Liver (tissue), 9 donors: ENCODE results near the gene LRRC36. TPM values are rescaled to one million over a fixed set of nuclear protein-coding genes. Genes with fewer than 3 reads are reported as not detected.
A peak's percentile ranks its signal among the peaks of the same experiment; 100 is the strongest.
"Not testable (repeated sequence)": the region's sequence is repeated elsewhere in the genome, so short reads cannot be mapped to it uniquely, and the experiment has no call there.

Experiments
- DNase-seq: peaks from one replicate; pipeline ENCODE4 v3.0.0-alpha.2; 2017; ENCODE audit warnings: low spot score
- H3K27ac ChIP-seq, 2 donors: one replicate each; pipeline ENCODE4 v1.7.0; 2013; ENCODE audit warnings: inconsistent platforms in 2 of 2, low read length in 2 of 2, control low read depth in 1 of 2, low read depth in 1 of 2, mild to moderate bottlenecking in 1 of 2
- H3K27me3 ChIP-seq, 4 donors: one replicate each; pipeline versions ENCODE4 v1.6.1 to v1.7.0; 2013; ENCODE audit warnings: low read length in 3 of 4, inconsistent platforms in 1 of 4, mild to moderate bottlenecking in 1 of 4, moderate library complexity in 1 of 4; ENCODE audit not compliant: control insufficient read depth in 4 of 4, insufficient read depth in 4 of 4
- H3K36me3 ChIP-seq, 4 donors: one replicate each; pipeline versions ENCODE4 v1.6.1 to v1.7.0; 2013; ENCODE audit warnings: low read length in 3 of 4, mild to moderate bottlenecking in 3 of 4, low read depth in 1 of 4, moderate library complexity in 1 of 4; ENCODE audit not compliant: control insufficient read depth in 4 of 4, insufficient read depth in 3 of 4
- H3K4me1 ChIP-seq, 4 donors: one replicate each; pipeline versions ENCODE4 v1.6.1 to v1.7.0; 2013; ENCODE audit warnings: low read length in 3 of 4, mild to moderate bottlenecking in 3 of 4, moderate library complexity in 1 of 4; ENCODE audit not compliant: control insufficient read depth in 4 of 4, insufficient read depth in 4 of 4
- H3K4me3 ChIP-seq, 3 donors: one replicate each; pipeline versions ENCODE4 v1.6.1 to v1.7.0; 2013; ENCODE audit warnings: low read length in 3 of 3, control low read depth in 1 of 3, low read depth in 1 of 3, mild to moderate bottlenecking in 1 of 3
- H3K9ac ChIP-seq, 2 donors: one replicate each; pipeline ENCODE4 v1.7.0; 2013; ENCODE audit warnings: low read length in 2 of 2, mild to moderate bottlenecking in 2 of 2, moderate library complexity in 2 of 2, control low read depth in 1 of 2, low read depth in 1 of 2
- H3K9me3 ChIP-seq, 4 donors: one replicate each; pipeline versions ENCODE4 v1.6.1 to v1.7.0; 2013; ENCODE audit warnings: low read length in 3 of 4; ENCODE audit not compliant: control insufficient read depth in 4 of 4
- ATF3 ChIP-seq: IDR thresholded peaks from 2 replicates; pipeline ENCODE4 v1.6.1; 2016; ENCODE audit warnings: antibody characterized with exemption
- CTCF ChIP-seq: fragments of 150-350 bp; IDR thresholded peaks from 2 replicates; pipeline ENCODE4 v1.5.1; 2017; ENCODE audit warnings: improper control_type of control experiment, low read depth, low read length; ENCODE audit not compliant: missing input control
- EGR1 ChIP-seq, 2 donors: IDR thresholded peaks; 2 replicates each; pipeline ENCODE4 v1.6.1; 2016 to 2018; ENCODE audit warnings: antibody characterized with exemption in 2 of 2, low read depth in 2 of 2
- FOXA2 ChIP-seq: IDR thresholded peaks from 2 replicates; pipeline ENCODE4 v1.6.1; 2016; ENCODE audit warnings: antibody characterized with exemption
- GABPA ChIP-seq, 2 donors: IDR thresholded peaks in 1 of 2; conservative IDR thresholded peaks in 1 of 2; 2 replicates each; pipeline ENCODE4 v1.6.1; 2016; ENCODE audit warnings: antibody characterized with exemption in 2 of 2, mild to moderate bottlenecking in 1 of 2, moderate library complexity in 1 of 2
- HNF4A ChIP-seq, 2 donors: conservative IDR thresholded peaks; 2 replicates each; pipeline ENCODE4 v1.6.1; 2016; ENCODE audit warnings: antibody characterized with exemption in 2 of 2, mild to moderate bottlenecking in 2 of 2
- HNF4G ChIP-seq: IDR thresholded peaks from 2 replicates; pipeline ENCODE4 v1.6.1; 2016; ENCODE audit warnings: antibody characterized with exemption
- JUND ChIP-seq, 2 donors: IDR thresholded peaks; 2 replicates each; pipeline ENCODE4 v1.6.1; 2016; ENCODE audit warnings: antibody characterized with exemption in 2 of 2
- NR2F2 ChIP-seq: IDR thresholded peaks from 2 replicates; pipeline ENCODE4 v1.6.1; 2016; ENCODE audit warnings: antibody characterized with exemption
- RAD21 ChIP-seq, 2 donors: IDR thresholded peaks; 2 replicates each; pipeline ENCODE4 v1.6.1; 2016; ENCODE audit warnings: antibody characterized with exemption in 2 of 2, mild to moderate bottlenecking in 2 of 2
- RXRA ChIP-seq, 2 donors: IDR thresholded peaks; 2 replicates each; pipeline ENCODE4 v1.6.1; 2017 to 2018; ENCODE audit warnings: antibody characterized with exemption in 2 of 2, mild to moderate bottlenecking in 1 of 2
- SP1 ChIP-seq: IDR thresholded peaks from 2 replicates; pipeline ENCODE4 v1.6.1; 2018; ENCODE audit warnings: antibody characterized with exemption, mild to moderate bottlenecking
- TAF1 ChIP-seq: conservative IDR thresholded peaks from 2 replicates; pipeline ENCODE4 v1.6.1; 2016; ENCODE audit warnings: antibody characterized with exemption, mild to moderate bottlenecking
- YY1 ChIP-seq: IDR thresholded peaks from 2 replicates; pipeline ENCODE4 v1.6.1; 2016; ENCODE audit warnings: antibody characterized with exemption, mild to moderate bottlenecking
- WGBS: extraction: QIAGEN DNeasy Blood & Tissue Kit; methylation state at CpG from one replicate; pipeline ENCODE4 v1.1.7; 2013; 5-methylcytosine and 5-hydroxymethylcytosine counted together
- polyA plus RNA-seq, 2 donors: library from polyadenylated mRNA; stranded (reverse) in 1 of 2; unstranded in 1 of 2; fragments of 200-250 nt in 1 of 2; fragments of >200 nt in 1 of 2; fragmentation: Nextera tagmentation in 1 of 2; extraction: Ambion mirVana in 1 of 2; gene quantifications; one replicate each; pipeline versions ENCODE4 v1.2.1 to v1.2.3, GENCODE V29; 2013 to 2015
- total RNA-seq, 2 donors: library from RNA; depleted of rRNA; stranded (reverse); fragments of >200 nt; gene quantifications; one replicate each; pipeline ENCODE4 v1.2.3, GENCODE V29; 2014
- TF ChIP-seq, protein P1 (sequence below): IDR thresholded peaks from 2 replicates; pipeline ENCODE4 v1.6.1; 2016; ENCODE audit warnings: antibody characterized with exemption, mild to moderate bottlenecking
- TF ChIP-seq, protein P2 (sequence below): IDR thresholded peaks from 2 replicates; pipeline ENCODE4 v1.6.1; 2016; ENCODE audit warnings: antibody characterized with exemption
- donor health status: healthy.
- donor health status: healthy.
- donor health status: healthy.
- donor health status: healthy.
- donor health status: healthy.

LRRC36 gene
- total and polyA plus RNA-seq, 4 donors, result 0.08 TPM; not detected in 3

GRCh38 chr16:67413978-67414911 is 87.6 kb downstream of the LRRC36 start:
- H3K4me3 ChIP-seq, result no peak overlapping the region
- peak overlapping the region; percentile 15 to 47 for H3K27ac ChIP-seq
- peaks cover 5 to 10% (median 7%) of the 10 kb centered on the region in 4 donors for H3K4me1 ChIP-seq
- DNase-seq, result no peak
- TF ChIP-seq NR2F2 (no peak), HNF4A (conservative IDR thresholded peaks at IDR 0.05) (no peak), GABPA (IDR thresholded peaks at IDR 0.05 in 1 of 2, conservative IDR thresholded peaks at IDR 0.05 in 1 of 2) (no peak), ATF3 (no peak), TAF1 (no peak), SP1 (no peak), HNF4G (no peak), RAD21 (IDR thresholded peaks at IDR 0.05) (no peak), EGR1 (IDR thresholded peaks at IDR 0.05; ENCODE audit: low read depth in 2 of 2) (no peak), JUND (IDR thresholded peaks at IDR 0.05) (no peak), RXRA (IDR thresholded peaks at IDR 0.05) (no peak), FOXA2 (no peak), YY1 (no peak), CTCF (no peak)
- TF ChIP-seq, protein P1, sequence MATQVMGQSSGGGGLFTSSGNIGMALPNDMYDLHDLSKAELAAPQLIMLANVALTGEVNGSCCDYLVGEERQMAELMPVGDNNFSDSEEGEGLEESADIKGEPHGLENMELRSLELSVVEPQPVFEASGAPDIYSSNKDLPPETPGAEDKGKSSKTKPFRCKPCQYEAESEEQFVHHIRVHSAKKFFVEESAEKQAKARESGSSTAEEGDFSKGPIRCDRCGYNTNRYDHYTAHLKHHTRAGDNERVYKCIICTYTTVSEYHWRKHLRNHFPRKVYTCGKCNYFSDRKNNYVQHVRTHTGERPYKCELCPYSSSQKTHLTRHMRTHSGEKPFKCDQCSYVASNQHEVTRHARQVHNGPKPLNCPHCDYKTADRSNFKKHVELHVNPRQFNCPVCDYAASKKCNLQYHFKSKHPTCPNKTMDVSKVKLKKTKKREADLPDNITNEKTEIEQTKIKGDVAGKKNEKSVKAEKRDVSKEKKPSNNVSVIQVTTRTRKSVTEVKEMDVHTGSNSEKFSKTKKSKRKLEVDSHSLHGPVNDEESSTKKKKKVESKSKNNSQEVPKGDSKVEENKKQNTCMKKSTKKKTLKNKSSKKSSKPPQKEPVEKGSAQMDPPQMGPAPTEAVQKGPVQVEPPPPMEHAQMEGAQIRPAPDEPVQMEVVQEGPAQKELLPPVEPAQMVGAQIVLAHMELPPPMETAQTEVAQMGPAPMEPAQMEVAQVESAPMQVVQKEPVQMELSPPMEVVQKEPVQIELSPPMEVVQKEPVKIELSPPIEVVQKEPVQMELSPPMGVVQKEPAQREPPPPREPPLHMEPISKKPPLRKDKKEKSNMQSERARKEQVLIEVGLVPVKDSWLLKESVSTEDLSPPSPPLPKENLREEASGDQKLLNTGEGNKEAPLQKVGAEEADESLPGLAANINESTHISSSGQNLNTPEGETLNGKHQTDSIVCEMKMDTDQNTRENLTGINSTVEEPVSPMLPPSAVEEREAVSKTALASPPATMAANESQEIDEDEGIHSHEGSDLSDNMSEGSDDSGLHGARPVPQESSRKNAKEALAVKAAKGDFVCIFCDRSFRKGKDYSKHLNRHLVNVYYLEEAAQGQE, result no peak
- TF ChIP-seq, protein P2, sequence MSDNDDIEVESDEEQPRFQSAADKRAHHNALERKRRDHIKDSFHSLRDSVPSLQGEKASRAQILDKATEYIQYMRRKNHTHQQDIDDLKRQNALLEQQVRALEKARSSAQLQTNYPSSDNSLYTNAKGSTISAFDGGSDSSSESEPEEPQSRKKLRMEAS, result no peak
- 58% methylated on average over 6 of the region's 6 CpGs for WGBS
- H3K9me3 ChIP-seq, result no peaks in the 10 kb centered on the region
- H3K27me3 ChIP-seq, result no peaks in the 10 kb centered on the region
- no peak overlapping the region for H3K9ac ChIP-seq
- H3K36me3 ChIP-seq, result no peaks in the 10 kb centered on the region

DNA sequence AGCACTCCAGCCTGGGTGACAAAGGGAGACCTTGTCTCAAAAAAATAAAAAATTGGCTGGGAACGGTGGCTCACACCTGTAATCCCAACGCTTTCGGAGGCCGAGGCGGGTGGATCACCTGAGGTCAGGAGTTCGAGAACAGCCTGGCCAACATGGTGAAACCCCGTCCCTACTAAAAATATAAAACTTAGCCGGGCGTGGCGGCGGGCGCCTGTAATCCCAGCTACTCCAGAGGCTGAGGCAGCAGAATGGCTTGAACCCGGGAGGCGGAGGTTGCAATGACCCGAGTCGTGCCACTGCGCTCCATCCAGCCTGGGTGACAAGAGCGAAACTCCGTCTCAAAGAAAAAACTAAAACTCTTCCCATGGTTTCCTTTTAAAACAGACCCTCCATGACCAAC is 88.8 kb downstream of the LRRC36 start:
- not testable (repeated sequence) for H3K27me3 ChIP-seq, DNase-seq, H3K36me3 ChIP-seq, H3K9me3 ChIP-seq
- H3K4me1 ChIP-seq, result peaks cover 5 to 10% (median 7%) of the 10 kb centered on the region in 4 donors
- H3K9ac ChIP-seq, result peak overlapping the region; percentile 36 to 45
- H3K4me3 ChIP-seq, result peak overlapping the region; percentile 11 to 77 (median 43)
- peak overlapping the region; percentile 26 to 65 for H3K27ac ChIP-seq
- 95% methylated on average over 19 of the region's 19 CpGs for WGBS
